OCI-LY3 (cell line): ENCODE results near the gene DCUN1D3.

Experiments used
- H2AFZ ChIP-seq: fragments of 200-600, 300-600 bp; shearing (Covaris generic); 2 replicates; pipeline ENCODE4 v1.6.0; 2014; ENCODE audit warnings: antibody characterized with exemption, low read depth, low read length
- H3K27ac ChIP-seq: fragments of 200-600, 300-600 bp; sonication (generic); 2 replicates; pipeline ENCODE4 v1.5.1; 2014; ENCODE audit warnings: mild to moderate bottlenecking, low read length, moderate library complexity, mixed read lengths
- H3K27me3 ChIP-seq: fragments of 200-600, 300-600 bp; sonication (generic); 2 replicates; pipeline ENCODE4 v1.6.1; 2014; ENCODE audit warnings: low read depth, low read length, mixed read lengths
- H3K36me3 ChIP-seq: fragments of 200-600, 300-600 bp; sonication (generic); replicated peaks from 2 replicates; pipeline ENCODE3; 2014; ENCODE audit warnings: low read depth, low read length, mixed read lengths
- H3K4me1 ChIP-seq: fragments of 300-600, 200-600 bp; sonication (generic); 2 replicates; pipeline ENCODE4 v1.6.1; 2014; ENCODE audit warnings: low read length, mixed read lengths
- H3K4me2 ChIP-seq: fragments of 200-600, 300-600 bp; sonication (generic); 2 replicates; pipeline ENCODE4 v1.6.1; 2014; ENCODE audit warnings: low read length, mixed read lengths
- H3K4me3 ChIP-seq: fragments of 300-600, 200-600 bp; sonication (generic); 2 replicates; pipeline ENCODE4 v1.5.1; 2014; ENCODE audit warnings: antibody characterized with exemption, mild to moderate bottlenecking, low read length, moderate library complexity
- H3K79me2 ChIP-seq: fragments of 300-600, 200-600 bp; shearing (Covaris generic); 2 replicates; pipeline ENCODE4 v1.6.1; 2014; ENCODE audit warnings: mild to moderate bottlenecking, low read length, mixed read lengths
- H3K9ac ChIP-seq: fragments of 300-600, 200-600 bp; shearing (Covaris generic); 2 replicates; pipeline ENCODE4 v1.6.0; 2014; ENCODE audit warnings: mild to moderate bottlenecking, low read length, moderate library complexity
- H3K9me3 ChIP-seq: fragments of 200-600, 300-600 bp; shearing (Covaris generic); 2 replicates; pipeline ENCODE4 v1.6.1; 2014; ENCODE audit warnings: low read length, mixed read lengths; ENCODE audit not compliant: insufficient read depth
- H4K20me1 ChIP-seq: fragments of 200-600, 300-600 bp; sonication (generic); 2 replicates; pipeline ENCODE4 v1.6.1; 2016; ENCODE audit warnings: low read length, mixed read lengths; ENCODE audit not compliant: insufficient read depth
- CTCF ChIP-seq: fragments of 200-600, 300-600 bp; sonication (generic); IDR thresholded peaks from 2 replicates; pipeline ENCODE4 v1.5.1; 2014; ENCODE audit warnings: antibody characterized with exemption, low read length, low read depth
- EZH2phosphoT487 ChIP-seq: fragments of 200-600 bp; shearing (Covaris generic); IDR thresholded peaks from 2 replicates; pipeline ENCODE4 v1.6.1; 2018; ENCODE audit warnings: antibody characterized with exemption, mixed run types, low read depth

The DCUN1D3 gene

GRCh38 chr16:20906341-20907255 lies 6.4 kb upstream of the DCUN1D3 start:
- Histone ChIP-seq H3K9ac (no peak overlapping the region), H3K4me2 (no peak overlapping the region), H3K4me3 (no peak overlapping the region), H3K79me2 (peaks cover 26% of the 10 kb centered on the region), H3K9me3 (no peaks in the 10 kb centered on the region), H3K27ac (no peak overlapping the region), H3K27me3 (peaks cover 33% of the 10 kb centered on the region), H3K36me3 (peaks cover 21% of the 10 kb centered on the region), H3K4me1 (peaks cover 34% of the 10 kb centered on the region), H2AFZ (no peak overlapping the region), H4K20me1 (peaks cover 86% of the 10 kb centered on the region)
- TF ChIP-seq CTCF (no peak), EZH2phosphoT487 (no peak)

GRCh38 chr16:20905576-20905975 lies 5.4 kb upstream of the DCUN1D3 start:
- H3K4me1 ChIP-seq: peaks cover 34% of the 10 kb centered on the region
- H3K27ac ChIP-seq: no peak overlapping the region
- H3K4me3 ChIP-seq: no peak overlapping the region

GRCh38 chr16:20904507-20905081 lies 4.4 kb upstream of the DCUN1D3 start:
- peaks cover 72% of the 10 kb centered on the region for H4K20me1 ChIP-seq
- H3K27ac ChIP-seq: peak overlapping the region; percentile 44
- peaks cover 34% of the 10 kb centered on the region for H3K4me1 ChIP-seq
- H3K79me2 ChIP-seq: peaks cover 37% of the 10 kb centered on the region
- H3K27me3 ChIP-seq: peaks cover 31% of the 10 kb centered on the region
- no peak overlapping the region; the same call in 1 of the 2 replicates for H3K9ac ChIP-seq
- no peak overlapping the region for H2AFZ ChIP-seq
- peak overlapping the region; percentile 91 for H3K4me2 ChIP-seq
- H3K9me3 ChIP-seq: no peaks in the 10 kb centered on the region
- peak; percentile 92 for TF ChIP-seq EZH2phosphoT487
- no peak; the same call in 1 of the 2 replicates for TF ChIP-seq CTCF
- peaks cover 21% of the 10 kb centered on the region for H3K36me3 ChIP-seq
- H3K4me3 ChIP-seq: peak overlapping the region; percentile 66

More at GRCh38 chr16:20905576-20905975, 5.4 kb upstream of the DCUN1D3 start:
- H4K20me1 ChIP-seq: peaks cover 77% of the 10 kb centered on the region
- H3K79me2 ChIP-seq: peaks cover 35% of the 10 kb centered on the region
- peaks cover 21% of the 10 kb centered on the region for H3K36me3 ChIP-seq
- H3K4me2 ChIP-seq: no peak overlapping the region
- H3K9me3 ChIP-seq: no peaks in the 10 kb centered on the region
- TF ChIP-seq EZH2phosphoT487 (no peak), CTCF (no peak)
- H2AFZ ChIP-seq: no peak overlapping the region
- no peak overlapping the region for H3K9ac ChIP-seq
- H3K27me3 ChIP-seq: peaks cover 31% of the 10 kb centered on the region

GRCh38 chr16:20903899-20904506 lies 3.8 kb upstream of the DCUN1D3 start:
- peak overlapping the region; percentile 12; the same call in 1 of the 2 replicates for H3K9ac ChIP-seq
- H3K4me3 ChIP-seq: peak overlapping the region; percentile 66
- H3K27ac ChIP-seq: peak overlapping the region; percentile 44

More at GRCh38 chr16:20903899-20904506, 3.8 kb upstream of the DCUN1D3 start:
- peaks cover 66% of the 10 kb centered on the region for H4K20me1 ChIP-seq
- peaks cover 38% of the 10 kb centered on the region for H3K4me1 ChIP-seq
- peak overlapping the region; percentile 91 for H3K4me2 ChIP-seq
- TF ChIP-seq EZH2phosphoT487 (no peak), CTCF (no peak)
- no peak overlapping the region for H2AFZ ChIP-seq
- H3K27me3 ChIP-seq: peaks cover 31% of the 10 kb centered on the region
- H3K79me2 ChIP-seq: peaks cover 42% of the 10 kb centered on the region
- no peaks in the 10 kb centered on the region for H3K9me3 ChIP-seq
- H3K36me3 ChIP-seq: peaks cover 21% of the 10 kb centered on the region
